DOHH2 (cell line): Measurements from ENCODE around the gene SKAP2.

ENCODE experiments used
- CTCF ChIP-seq: fragments of 200-600 bp; sonication (generic); IDR thresholded peaks from one replicate; pipeline ENCODE4 v1.5.1; 2014; ENCODE audit warnings: antibody characterized with exemption, mild to moderate bottlenecking, low read depth, low read length; ENCODE audit not compliant: poor library complexity, severe bottlenecking
- EZH2phosphoT487 ChIP-seq: fragments of 200-600 bp; sonication (generic); IDR thresholded peaks from 2 replicates; pipeline ENCODE4 v1.6.1; 2017; ENCODE audit warnings: borderline replicate concordance, mild to moderate bottlenecking, antibody characterized with exemption, low read length, moderate library complexity, mixed read lengths

- TF ChIP-seq CTCF, result no peak
- no peak for TF ChIP-seq EZH2phosphoT487
These were observed 3.3 kb downstream of the SKAP2 start for GRCh38 chr7:26861050-26861449.
